D721Med (cell line): ENCODE measurements around the gene RPL36.

ENCODE experiments used
- DNase-seq: peaks from one replicate; pipeline ENCODE4 v3.0.0; 2011; ENCODE audit warnings: low spot score; ENCODE audit not compliant: insufficient read length
- FAIRE-seq: peaks from 2 replicates; lab custom pipeline; 2011; peaks lifted over from hg19 to GRCh38; lab: Jason Lieb, UNC
- TF ChIP-seq, protein P1 (sequence below): IDR thresholded peaks from 2 replicates; pipeline ENCODE4 v1.5.1; 2012; ENCODE audit warnings: mild to moderate bottlenecking, control low read depth; ENCODE audit not compliant: insufficient read depth; ENCODE audit errors: missing control alignments

Gene RPL36

DNA sequence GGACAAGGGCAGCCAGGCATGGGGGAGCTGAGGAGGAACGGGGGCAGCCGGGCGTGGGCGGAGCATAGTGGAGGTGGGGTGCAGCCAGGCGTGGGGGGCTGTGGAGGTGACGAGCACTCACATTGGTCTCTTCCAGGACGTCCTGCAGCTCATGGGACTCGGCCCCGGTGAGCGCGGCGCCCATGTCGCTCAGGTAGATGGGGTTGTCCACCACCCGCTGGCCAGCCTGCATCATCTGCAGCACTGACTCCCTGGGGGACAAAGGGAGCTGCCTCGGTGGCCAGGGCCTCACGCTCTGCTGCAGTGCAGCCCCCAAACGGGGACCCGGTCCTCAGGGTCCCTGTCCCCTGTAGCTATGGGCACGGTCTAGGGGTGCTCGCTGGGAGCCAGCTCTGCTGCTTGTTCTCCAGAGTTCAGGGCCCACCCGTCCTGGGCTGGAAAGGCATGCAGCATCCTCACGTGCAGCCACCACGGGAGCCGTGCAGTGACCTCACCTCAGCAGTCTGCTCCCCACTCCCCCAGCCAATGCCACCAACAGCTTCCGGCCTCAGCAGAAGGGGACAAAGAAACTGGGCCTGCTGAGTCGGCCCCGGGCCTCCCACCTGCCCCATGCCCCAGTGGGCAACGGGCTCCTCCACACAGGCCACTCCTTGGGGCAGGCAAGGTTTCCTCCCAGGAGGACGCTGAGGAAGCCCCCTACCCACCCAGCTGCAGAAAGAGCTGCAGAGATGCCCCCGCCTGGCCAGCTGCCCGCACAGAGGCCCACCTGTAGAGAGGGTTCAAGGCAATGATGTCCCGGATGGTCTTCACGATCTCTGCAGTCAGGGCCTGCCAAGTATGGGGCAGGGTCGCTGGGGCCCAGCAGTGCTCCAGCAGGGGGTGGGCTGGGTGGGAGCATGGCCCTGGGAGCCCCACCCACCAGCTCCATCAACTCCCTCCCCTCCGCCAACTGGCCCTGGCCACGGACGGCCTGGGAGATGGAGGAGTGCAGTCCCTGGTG lies 17.8 kb downstream of the RPL36 start:
- FAIRE-seq: no peak
- TF ChIP-seq, protein P1, sequence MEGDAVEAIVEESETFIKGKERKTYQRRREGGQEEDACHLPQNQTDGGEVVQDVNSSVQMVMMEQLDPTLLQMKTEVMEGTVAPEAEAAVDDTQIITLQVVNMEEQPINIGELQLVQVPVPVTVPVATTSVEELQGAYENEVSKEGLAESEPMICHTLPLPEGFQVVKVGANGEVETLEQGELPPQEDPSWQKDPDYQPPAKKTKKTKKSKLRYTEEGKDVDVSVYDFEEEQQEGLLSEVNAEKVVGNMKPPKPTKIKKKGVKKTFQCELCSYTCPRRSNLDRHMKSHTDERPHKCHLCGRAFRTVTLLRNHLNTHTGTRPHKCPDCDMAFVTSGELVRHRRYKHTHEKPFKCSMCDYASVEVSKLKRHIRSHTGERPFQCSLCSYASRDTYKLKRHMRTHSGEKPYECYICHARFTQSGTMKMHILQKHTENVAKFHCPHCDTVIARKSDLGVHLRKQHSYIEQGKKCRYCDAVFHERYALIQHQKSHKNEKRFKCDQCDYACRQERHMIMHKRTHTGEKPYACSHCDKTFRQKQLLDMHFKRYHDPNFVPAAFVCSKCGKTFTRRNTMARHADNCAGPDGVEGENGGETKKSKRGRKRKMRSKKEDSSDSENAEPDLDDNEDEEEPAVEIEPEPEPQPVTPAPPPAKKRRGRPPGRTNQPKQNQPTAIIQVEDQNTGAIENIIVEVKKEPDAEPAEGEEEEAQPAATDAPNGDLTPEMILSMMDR: no peak
- peak; percentile 16 for DNase-seq

DNA sequence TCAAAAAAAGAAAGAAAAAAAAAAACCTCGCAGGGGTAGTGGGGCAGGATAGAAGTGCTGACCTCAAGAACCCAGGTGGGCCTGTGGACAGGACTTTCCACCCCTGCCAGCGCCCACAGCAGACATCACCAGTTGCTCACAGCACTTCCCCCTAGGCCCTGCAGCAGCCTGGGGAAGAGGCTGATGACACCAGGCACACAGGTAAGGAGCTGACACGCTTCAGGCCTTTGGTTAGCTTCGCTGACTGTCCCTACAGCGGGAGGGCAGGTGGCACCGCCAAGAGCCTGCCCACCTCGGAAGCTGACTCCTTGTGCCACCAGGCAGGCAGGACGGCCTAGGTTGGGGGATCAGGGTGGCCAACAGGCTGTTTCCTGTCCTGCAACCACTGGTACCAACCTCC lies 20.9 kb downstream of the RPL36 start:
- FAIRE-seq (no peak), DNase-seq (no peak)
- TF ChIP-seq, protein P1: no peak

GRCh38 chr19:5711713-5712161 lies 21.6 kb downstream of the RPL36 start:
- TF ChIP-seq, protein P1: no peak
- FAIRE-seq (no peak), DNase-seq (no peak)

DNA sequence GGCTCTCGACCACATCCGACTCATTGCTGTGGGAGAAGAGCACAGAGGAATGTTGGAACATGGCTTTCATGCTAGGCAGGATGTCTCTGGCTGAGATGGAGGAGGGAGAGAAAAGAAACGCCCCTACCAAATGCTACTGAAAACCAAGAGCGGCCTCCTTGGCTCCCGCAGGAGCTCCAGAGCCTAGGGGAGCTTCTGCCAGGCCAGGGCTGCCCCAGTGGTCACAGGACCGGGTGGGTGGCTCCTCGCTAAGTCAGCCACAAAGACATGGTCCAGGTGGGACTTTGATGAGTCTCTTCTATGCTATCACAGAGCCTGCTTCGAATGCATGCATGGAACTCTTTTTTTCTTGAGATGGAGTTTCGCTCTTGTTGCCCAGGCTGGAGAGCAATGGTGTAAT lies 23.1 kb downstream of the RPL36 start:
- no peak for DNase-seq
- no peak for FAIRE-seq
- TF ChIP-seq, protein P1: no peak

- DNase-seq: no peak
- TF ChIP-seq, protein P1: no peak
- FAIRE-seq: no peak
Observed at GRCh38 chr19:5714816-5715215, 24.7 kb downstream of the RPL36 start.

DNA sequence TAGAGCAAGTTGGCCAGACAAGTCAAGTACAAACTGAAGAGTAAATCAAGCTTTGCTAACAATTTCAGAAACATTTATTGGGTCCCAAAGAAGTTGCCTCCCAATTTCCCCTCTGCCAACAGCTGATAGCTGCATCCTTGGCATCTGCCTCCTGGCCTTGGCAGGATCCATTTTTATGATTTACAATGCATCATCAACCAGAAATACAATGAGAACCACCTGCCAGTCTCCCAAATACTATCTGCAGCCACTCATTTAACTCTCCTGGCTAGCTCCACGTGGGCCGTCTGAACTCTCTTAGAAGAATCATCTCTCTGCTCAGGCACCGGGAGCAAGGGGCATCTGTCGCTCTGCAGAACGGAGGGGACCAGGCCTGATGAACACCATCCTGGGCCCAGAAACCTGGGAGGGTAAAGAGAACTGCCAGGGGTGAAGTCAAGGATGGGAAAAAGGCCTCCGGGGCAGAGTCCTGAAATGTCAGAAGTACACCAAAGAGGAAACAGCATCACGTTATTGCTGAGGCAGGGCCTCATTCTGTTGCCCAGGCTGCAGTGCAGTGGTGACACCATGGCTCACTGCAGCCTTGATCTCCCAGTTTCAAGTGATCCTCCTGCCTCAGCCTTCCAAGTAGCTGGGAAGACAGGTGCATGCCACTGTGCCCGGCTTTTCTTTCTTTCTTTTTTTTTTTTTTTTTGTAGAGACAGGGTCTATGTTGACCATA lies 27.3 kb downstream of the RPL36 start:
- TF ChIP-seq, protein P1: no peak
- no peak for DNase-seq

More for the DNA sequence above, 27.3 kb downstream of the RPL36 start:
- FAIRE-seq: no peak
